Ishikawa (cell line): Measurements from ENCODE around the gene PITPNB.

ENCODE experiments used
- CEBPB ChIP-seq: IDR thresholded peaks from 2 replicates; pipeline ENCODE4 v1.6.1; 2012
- CREB1 ChIP-seq: IDR thresholded peaks from 2 replicates; pipeline ENCODE4 v1.6.1; 2012; ENCODE audit warnings: low read depth
- EGR1 ChIP-seq: IDR thresholded peaks from 2 replicates; pipeline ENCODE4 v1.6.1; 2012
- EP300 ChIP-seq: IDR thresholded peaks from 2 replicates; pipeline ENCODE4 v1.6.1; 2012; ENCODE audit warnings: borderline replicate concordance
- FOXM1 ChIP-seq: IDR thresholded peaks from 2 replicates; pipeline ENCODE4 v1.6.1; 2012; ENCODE audit warnings: low read depth, borderline replicate concordance
- MAX ChIP-seq: IDR thresholded peaks from 2 replicates; pipeline ENCODE4 v1.6.1; 2012
- RAD21 ChIP-seq: IDR thresholded peaks from 2 replicates; pipeline ENCODE4 v1.6.1; 2012; ENCODE audit warnings: low read depth
- REST ChIP-seq: IDR thresholded peaks from 2 replicates; pipeline ENCODE4 v1.6.1; 2012; ENCODE audit warnings: low read depth, mild to moderate bottlenecking
- TAF1 ChIP-seq: IDR thresholded peaks from 2 replicates; pipeline ENCODE4 v1.6.1; 2012; ENCODE audit warnings: low read depth, mild to moderate bottlenecking
- TCF12 ChIP-seq: IDR thresholded peaks from 2 replicates; pipeline ENCODE4 v1.6.1; 2012; ENCODE audit warnings: low read depth
- TEAD4 ChIP-seq: IDR thresholded peaks from 2 replicates; pipeline ENCODE4 v1.6.1; 2012
- USF1 ChIP-seq: IDR thresholded peaks from 2 replicates; pipeline ENCODE4 v1.6.1; 2012
- YY1 ChIP-seq: IDR thresholded peaks from 2 replicates; pipeline ENCODE4 v1.6.1; 2012; ENCODE audit warnings: low read depth
- ZBTB7A ChIP-seq: IDR thresholded peaks from 2 replicates; pipeline ENCODE4 v1.6.1; 2012; ENCODE audit warnings: low read depth

The PITPNB gene

DNA sequence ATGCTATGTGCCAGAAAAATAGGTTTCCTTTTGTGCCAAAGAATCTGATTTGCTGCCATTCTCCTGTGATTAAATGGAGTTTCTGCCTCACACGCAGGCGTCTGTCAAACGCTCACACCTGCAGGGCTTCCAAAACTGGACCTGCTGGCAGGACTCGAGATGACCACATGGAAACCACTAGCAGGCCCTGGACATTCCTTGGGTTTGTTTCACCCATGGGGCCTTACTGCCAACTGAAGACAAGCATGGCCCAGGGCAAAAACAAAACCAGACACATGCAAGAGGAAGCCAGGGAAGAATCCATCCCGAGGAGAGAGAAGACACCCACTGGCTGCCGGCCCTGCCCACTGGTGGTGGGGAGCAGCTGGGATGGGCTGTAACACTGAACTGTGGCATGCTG is 61.6 kb downstream of the PITPNB start:
- no peak for TF ChIP-seq RAD21
- TF ChIP-seq ZBTB7A: no peak
- TF ChIP-seq EGR1: no peak
- TF ChIP-seq YY1: no peak
- TF ChIP-seq MAX: no peak
- TF ChIP-seq USF1: no peak
- TF ChIP-seq CREB1: no peak
- TF ChIP-seq FOXM1: no peak
- no peak for TF ChIP-seq REST
- TF ChIP-seq TCF12: no peak
- TF ChIP-seq TEAD4: no peak

- TF ChIP-seq REST: no peak
Measured at GRCh38 chr22:27856386-27856785, 62.7 kb downstream of the PITPNB start.

GRCh38 chr22:27853424-27853823 is 65.6 kb downstream of the PITPNB start:
- no peak for TF ChIP-seq RAD21
- TF ChIP-seq CEBPB: 0 out of 2 replicates have a peak, but pooled peaks have one; percentile 28

DNA sequence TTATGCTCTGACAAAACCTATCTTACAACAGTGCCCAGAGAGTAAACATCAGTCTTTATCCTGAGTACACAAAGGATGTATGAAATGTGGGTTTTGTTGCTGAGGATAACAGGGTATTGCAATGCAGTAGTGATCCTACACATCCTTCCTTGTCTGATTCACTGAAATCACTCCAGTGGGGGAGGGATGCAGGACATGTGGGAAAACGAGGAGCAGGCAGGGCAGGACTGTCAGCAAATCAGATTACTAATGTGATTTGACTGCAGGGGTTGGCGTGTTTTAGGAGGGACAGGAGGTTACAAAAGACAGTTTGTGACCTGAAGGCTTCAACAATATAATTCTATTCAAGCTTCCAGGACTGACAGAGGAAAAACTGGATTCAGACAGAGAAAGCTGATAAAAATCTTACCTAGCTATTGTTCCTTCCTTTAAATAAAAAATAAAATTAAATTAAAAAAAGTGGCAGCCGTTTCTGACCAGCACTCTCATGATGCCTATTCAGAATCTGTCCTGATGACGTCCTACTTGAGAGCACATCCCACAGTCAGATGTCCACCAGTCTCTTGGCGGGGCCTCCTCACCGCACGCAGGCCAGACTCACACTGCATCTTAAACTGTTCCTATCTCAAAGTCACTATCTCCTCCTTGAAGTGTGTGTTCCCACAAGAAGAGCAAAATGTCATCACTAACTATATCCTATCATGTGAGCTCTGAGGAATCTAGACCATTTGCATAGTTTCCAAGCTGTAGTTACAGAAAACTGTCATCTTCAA is 66.9 kb downstream of the PITPNB start:
- TF ChIP-seq YY1: no peak
- no peak for TF ChIP-seq FOXM1
- TF ChIP-seq CEBPB: no peak
- TF ChIP-seq TAF1: no peak
- TF ChIP-seq REST: no peak
- TF ChIP-seq EP300: no peak
- no peak for TF ChIP-seq USF1
- TF ChIP-seq RAD21: no peak

GRCh38 chr22:27850000-27850521 is 69.0 kb downstream of the PITPNB start:
- TF ChIP-seq USF1: no peak
